GM19452 (cell line): Measurements from ENCODE around the gene CAMK2G.

ENCODE experiments used
- ATAC-seq: cut with Tn5 transposase; IDR thresholded peaks from one replicate; pipeline ENCODE4 v1.9.1; 2021; ENCODE audit not compliant: unreplicated experiment

The CAMK2G gene

GRCh38 chr10:73865459-73866442 lies 8.6 kb downstream of the CAMK2G start:
- ATAC-seq, result peak; percentile 72

- ATAC-seq, result no peak
Measured at GRCh38 chr10:73865107-73865458, 9.3 kb downstream of the CAMK2G start.

GRCh38 chr10:73864229-73864628 lies 10.1 kb downstream of the CAMK2G start:
- ATAC-seq, result no peak

- no peak for ATAC-seq
Measured at GRCh38 chr10:73863039-73863817, 11.1 kb downstream of the CAMK2G start.

GRCh38 chr10:73862011-73862410 lies 12.3 kb downstream of the CAMK2G start:
- no peak for ATAC-seq

GRCh38 chr10:73859784-73860491 lies 14.4 kb downstream of the CAMK2G start:
- no peak for ATAC-seq

GRCh38 chr10:73859428-73859783 lies 14.9 kb downstream of the CAMK2G start:
- no peak for ATAC-seq

GRCh38 chr10:73858750-73859427 lies 15.5 kb downstream of the CAMK2G start:
- no peak for ATAC-seq

GRCh38 chr10:73858013-73858708 lies 16.2 kb downstream of the CAMK2G start:
- ATAC-seq, result no peak

- no peak for ATAC-seq
Measured at GRCh38 chr10:73857446-73857845, 16.9 kb downstream of the CAMK2G start.

GRCh38 chr10:73856261-73856660 lies 18.1 kb downstream of the CAMK2G start:
- ATAC-seq, result no peak

- ATAC-seq, result no peak
Measured at GRCh38 chr10:73855413-73855812, 18.9 kb downstream of the CAMK2G start.

GRCh38 chr10:73854310-73854709 lies 20.0 kb downstream of the CAMK2G start:
- no peak for ATAC-seq

GRCh38 chr10:73853196-73853595 lies 21.2 kb downstream of the CAMK2G start:
- no peak for ATAC-seq

GRCh38 chr10:73850863-73851461 lies 23.4 kb downstream of the CAMK2G start:
- ATAC-seq, result no peak

- ATAC-seq, result no peak
Measured at GRCh38 chr10:73850211-73850610, 24.1 kb downstream of the CAMK2G start.

GRCh38 chr10:73848821-73849489 lies 25.4 kb downstream of the CAMK2G start:
- ATAC-seq, result peak; percentile 90

- no peak for ATAC-seq
Measured at GRCh38 chr10:73847031-73847430, 27.3 kb downstream of the CAMK2G start.

- no peak for ATAC-seq
Measured at GRCh38 chr10:73843261-73843660, 31.1 kb downstream of the CAMK2G start.
